ENCODE data around the gene NSUN6.

NSUN6 gene

DNA sequence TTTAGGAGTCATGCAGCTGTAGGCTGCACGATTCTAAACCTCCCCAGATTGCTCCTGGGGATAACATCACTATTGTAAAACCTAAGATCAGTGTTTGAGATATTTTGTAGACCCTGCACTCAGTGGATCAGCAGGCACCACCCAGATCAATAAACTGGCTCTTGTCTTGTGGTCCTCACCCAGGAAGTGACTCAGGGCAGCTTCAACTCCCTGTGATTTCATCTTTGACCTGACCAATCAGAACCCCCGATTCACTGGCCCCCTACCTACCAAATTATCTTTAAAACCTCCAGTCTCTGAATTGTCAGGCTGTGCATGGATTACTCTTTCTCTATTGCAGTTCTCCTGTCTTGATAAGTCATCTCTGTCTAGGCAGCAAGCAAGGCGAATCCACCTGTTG lies 33.6 kb upstream of the NSUN6 start:
- DNase-seq (no peak), ATAC-seq (ENCODE audit: insufficient read depth, low read depth) (peak; percentile 33; the same call in 2 of the 3 replicates)
- H3K27ac ChIP-seq (ENCODE audit: low read length) = no peak overlapping the region
- H3K4me1 ChIP-seq (ENCODE audit: insufficient read depth, low read length) = no peaks in the 10 kb centered on the region
- H3K79me2 ChIP-seq (ENCODE audit: insufficient read depth, low read length) = no peaks in the 10 kb centered on the region
- no peaks in the 10 kb centered on the region for H4K20me1 ChIP-seq (ENCODE audit: insufficient read depth, low read length)
- no peak overlapping the region for H3K9ac ChIP-seq (ENCODE audit: low read depth, low read length)
- no peak for TF ChIP-seq EZH2 (IDR thresholded peaks at IDR 0.05; ENCODE audit: borderline replicate concordance, low read depth, low read length, severe bottlenecking)
- TF ChIP-seq, protein P1, sequence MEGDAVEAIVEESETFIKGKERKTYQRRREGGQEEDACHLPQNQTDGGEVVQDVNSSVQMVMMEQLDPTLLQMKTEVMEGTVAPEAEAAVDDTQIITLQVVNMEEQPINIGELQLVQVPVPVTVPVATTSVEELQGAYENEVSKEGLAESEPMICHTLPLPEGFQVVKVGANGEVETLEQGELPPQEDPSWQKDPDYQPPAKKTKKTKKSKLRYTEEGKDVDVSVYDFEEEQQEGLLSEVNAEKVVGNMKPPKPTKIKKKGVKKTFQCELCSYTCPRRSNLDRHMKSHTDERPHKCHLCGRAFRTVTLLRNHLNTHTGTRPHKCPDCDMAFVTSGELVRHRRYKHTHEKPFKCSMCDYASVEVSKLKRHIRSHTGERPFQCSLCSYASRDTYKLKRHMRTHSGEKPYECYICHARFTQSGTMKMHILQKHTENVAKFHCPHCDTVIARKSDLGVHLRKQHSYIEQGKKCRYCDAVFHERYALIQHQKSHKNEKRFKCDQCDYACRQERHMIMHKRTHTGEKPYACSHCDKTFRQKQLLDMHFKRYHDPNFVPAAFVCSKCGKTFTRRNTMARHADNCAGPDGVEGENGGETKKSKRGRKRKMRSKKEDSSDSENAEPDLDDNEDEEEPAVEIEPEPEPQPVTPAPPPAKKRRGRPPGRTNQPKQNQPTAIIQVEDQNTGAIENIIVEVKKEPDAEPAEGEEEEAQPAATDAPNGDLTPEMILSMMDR (IDR thresholded peaks at IDR 0.05; ENCODE audit: borderline replicate concordance, extremely low read depth, low read length, poor library complexity, severe bottlenecking) = no peak
- no peak overlapping the region for H3K4me2 ChIP-seq (ENCODE audit: insufficient read depth, low read length)
- no peak overlapping the region for H2AFZ ChIP-seq (ENCODE audit: low read depth, low read length)
- H3K36me3 ChIP-seq (ENCODE audit: insufficient read depth, low read length) = peaks cover 20% of the 10 kb centered on the region
- no peaks in the 10 kb centered on the region for H3K9me3 ChIP-seq (ENCODE audit: insufficient read depth, low read length, severe bottlenecking)
- H3K4me3 ChIP-seq (ENCODE audit: low read depth in 1 of 2, low read length in 2 of 2) = no peak overlapping the region
- H3K27me3 ChIP-seq (ENCODE audit: insufficient read depth, low read length, poor library complexity) = no peaks in the 10 kb centered on the region

DNA sequence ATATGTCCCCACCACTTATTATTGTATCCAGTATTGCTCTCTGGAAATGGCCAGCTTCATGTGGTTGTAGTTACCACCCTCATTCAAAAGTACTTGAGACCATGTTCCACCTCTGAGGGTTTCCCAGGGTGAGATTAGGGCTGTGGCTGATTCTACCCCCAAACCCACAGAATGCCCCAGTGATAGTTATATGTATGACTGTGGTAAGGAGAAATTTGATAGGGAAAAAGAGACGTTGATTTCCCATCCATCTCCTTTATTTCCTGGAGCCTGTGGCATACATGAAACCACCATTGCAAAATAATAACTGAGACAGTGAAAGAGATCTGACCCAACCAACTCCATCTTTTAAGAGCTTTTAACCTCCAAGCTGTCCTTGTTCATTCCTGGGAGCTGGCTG lies 33.0 kb upstream of the NSUN6 start:
- no peak overlapping the region for H3K27ac ChIP-seq (ENCODE audit: low read length)
- no peaks in the 10 kb centered on the region for H4K20me1 ChIP-seq (ENCODE audit: insufficient read depth, low read length)
- TF ChIP-seq, protein P1 (IDR thresholded peaks at IDR 0.05; ENCODE audit: borderline replicate concordance, extremely low read depth, low read length, poor library complexity, severe bottlenecking) = no peak
- TF ChIP-seq EZH2 (IDR thresholded peaks at IDR 0.05; ENCODE audit: borderline replicate concordance, low read depth, low read length, severe bottlenecking) = no peak
- DNase-seq = no peak
- no peaks in the 10 kb centered on the region for H3K9me3 ChIP-seq (ENCODE audit: insufficient read depth, low read length, severe bottlenecking)
- H3K4me3 ChIP-seq (ENCODE audit: low read depth in 1 of 2, low read length in 2 of 2) = no peak overlapping the region
- peak; percentile 37; the same call in 1 of the 3 replicates for ATAC-seq (ENCODE audit: insufficient read depth, low read depth)
- H3K79me2 ChIP-seq (ENCODE audit: insufficient read depth, low read length) = no peaks in the 10 kb centered on the region
- no peaks in the 10 kb centered on the region for H3K27me3 ChIP-seq (ENCODE audit: insufficient read depth, low read length, poor library complexity)
- no peak overlapping the region for H3K9ac ChIP-seq (ENCODE audit: low read depth, low read length)
- peaks cover 20% of the 10 kb centered on the region for H3K36me3 ChIP-seq (ENCODE audit: insufficient read depth, low read length)
- no peak overlapping the region for H2AFZ ChIP-seq (ENCODE audit: low read depth, low read length)
- no peak overlapping the region for H3K4me2 ChIP-seq (ENCODE audit: insufficient read depth, low read length)
- no peaks in the 10 kb centered on the region for H3K4me1 ChIP-seq (ENCODE audit: insufficient read depth, low read length)

DNA sequence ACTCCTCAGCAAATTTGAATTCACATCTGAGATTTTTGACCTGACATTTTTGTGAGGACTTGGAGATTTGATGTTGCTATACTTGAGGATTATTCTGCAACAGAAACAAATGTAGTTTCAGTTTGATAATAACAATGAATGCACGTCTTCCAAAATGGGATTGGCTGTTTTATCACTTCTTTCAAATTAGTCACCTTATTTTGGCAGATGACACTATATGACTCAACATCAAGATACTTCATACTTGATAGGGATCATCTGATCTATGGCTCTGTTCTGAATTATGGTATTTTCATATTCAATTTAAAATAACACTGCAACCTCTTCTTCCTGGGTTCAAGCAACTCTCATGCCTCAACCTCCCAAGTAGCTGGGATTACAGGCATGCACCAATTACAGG lies 32.0 kb upstream of the NSUN6 start:
- H3K4me1 ChIP-seq (ENCODE audit: insufficient read depth, low read length) = no peaks in the 10 kb centered on the region
- no peak overlapping the region for H2AFZ ChIP-seq (ENCODE audit: low read depth, low read length)
- DNase-seq = no peak
- no peaks in the 10 kb centered on the region for H3K9me3 ChIP-seq (ENCODE audit: insufficient read depth, low read length, severe bottlenecking)
- H4K20me1 ChIP-seq (ENCODE audit: insufficient read depth, low read length) = no peaks in the 10 kb centered on the region
- H3K27ac ChIP-seq (ENCODE audit: low read length) = no peak overlapping the region
- no peak overlapping the region for H3K4me2 ChIP-seq (ENCODE audit: insufficient read depth, low read length)
- TF ChIP-seq EZH2 (IDR thresholded peaks at IDR 0.05; ENCODE audit: borderline replicate concordance, low read depth, low read length, severe bottlenecking) = no peak
- TF ChIP-seq, protein P1 (IDR thresholded peaks at IDR 0.05; ENCODE audit: borderline replicate concordance, extremely low read depth, low read length, poor library complexity, severe bottlenecking) = no peak
- H3K4me3 ChIP-seq (ENCODE audit: low read depth in 1 of 2, low read length in 2 of 2) = no peak overlapping the region
- no peak overlapping the region for H3K9ac ChIP-seq (ENCODE audit: low read depth, low read length)
- H3K36me3 ChIP-seq (ENCODE audit: insufficient read depth, low read length) = peaks cover 23% of the 10 kb centered on the region
- ATAC-seq (ENCODE audit: insufficient read depth, low read depth) = no peak
- no peaks in the 10 kb centered on the region for H3K27me3 ChIP-seq (ENCODE audit: insufficient read depth, low read length, poor library complexity)
- no peaks in the 10 kb centered on the region for H3K79me2 ChIP-seq (ENCODE audit: insufficient read depth, low read length)

DNA sequence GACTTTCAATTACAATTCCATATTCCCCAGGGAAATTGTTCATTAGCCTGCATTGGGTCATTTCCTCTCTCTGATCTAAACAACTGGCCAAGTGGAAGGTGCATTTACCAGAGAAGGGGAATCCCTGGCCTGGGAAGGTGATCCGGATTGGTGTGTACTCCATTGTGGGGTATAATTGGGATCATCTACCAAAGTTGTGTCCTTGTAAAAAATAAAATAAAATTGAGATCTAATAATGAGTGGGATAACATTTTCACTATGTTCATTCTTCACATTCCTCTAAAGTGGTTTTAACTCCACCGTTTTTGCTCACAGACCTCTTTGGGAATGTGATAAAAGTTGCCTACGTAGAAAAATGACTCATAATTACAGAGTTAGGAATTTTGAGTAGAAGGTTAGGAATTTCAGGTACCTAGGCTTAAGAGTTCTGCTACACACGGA lies 30.6 kb upstream of the NSUN6 start:
- H4K20me1 ChIP-seq (ENCODE audit: insufficient read depth, low read length) = no peaks in the 10 kb centered on the region
- no peak overlapping the region for H3K4me3 ChIP-seq (ENCODE audit: low read depth in 1 of 2, low read length in 2 of 2)
- no peak overlapping the region for H3K27ac ChIP-seq (ENCODE audit: low read length)
- no peaks in the 10 kb centered on the region for H3K79me2 ChIP-seq (ENCODE audit: insufficient read depth, low read length)
- no peak overlapping the region for H3K4me2 ChIP-seq (ENCODE audit: insufficient read depth, low read length)
- DNase-seq (no peak), ATAC-seq (ENCODE audit: insufficient read depth, low read depth) (no peak)
- H3K4me1 ChIP-seq (ENCODE audit: insufficient read depth, low read length) = no peaks in the 10 kb centered on the region
- no peak overlapping the region for H2AFZ ChIP-seq (ENCODE audit: low read depth, low read length)
- H3K27me3 ChIP-seq (ENCODE audit: insufficient read depth, low read length, poor library complexity) = no peaks in the 10 kb centered on the region
- H3K9me3 ChIP-seq (ENCODE audit: insufficient read depth, low read length, severe bottlenecking) = no peaks in the 10 kb centered on the region
- no peak for TF ChIP-seq EZH2 (IDR thresholded peaks at IDR 0.05; ENCODE audit: borderline replicate concordance, low read depth, low read length, severe bottlenecking)
- TF ChIP-seq, protein P1 (IDR thresholded peaks at IDR 0.05; ENCODE audit: borderline replicate concordance, extremely low read depth, low read length, poor library complexity, severe bottlenecking) = no peak
- H3K9ac ChIP-seq (ENCODE audit: low read depth, low read length) = no peak overlapping the region
- H3K36me3 ChIP-seq (ENCODE audit: insufficient read depth, low read length) = peaks cover 28% of the 10 kb centered on the region

All from DND-41 (cell line).